ENCODE data around the gene PIF1.

The PIF1 gene

GRCh38 chr15:64825431-64826294 is at the start of gene PIF1:
PIF1 (minus strand) TSS chr15:64825647; CDS start chr15:64824335, 1,312 bp downstream.
- Mint-ChIP-seq H3K4me1 (peaks cover 28% of the 10 kb centered on the region), H3K27me3 (peaks cover 14% of the 10 kb centered on the region), H3K27ac (peak within 1 kb of the TSS; percentile 88), H3K4me3 (peak within 1 kb of the TSS; percentile 90), H3K9me3 (no peaks in the 10 kb centered on the region), H3K36me3 (ENCODE audit: low read depth) (peaks cover 14% of the 10 kb centered on the region)
- DNase-seq: peak; percentile 85
- peak; percentile 93 for ATAC-seq

DNA sequence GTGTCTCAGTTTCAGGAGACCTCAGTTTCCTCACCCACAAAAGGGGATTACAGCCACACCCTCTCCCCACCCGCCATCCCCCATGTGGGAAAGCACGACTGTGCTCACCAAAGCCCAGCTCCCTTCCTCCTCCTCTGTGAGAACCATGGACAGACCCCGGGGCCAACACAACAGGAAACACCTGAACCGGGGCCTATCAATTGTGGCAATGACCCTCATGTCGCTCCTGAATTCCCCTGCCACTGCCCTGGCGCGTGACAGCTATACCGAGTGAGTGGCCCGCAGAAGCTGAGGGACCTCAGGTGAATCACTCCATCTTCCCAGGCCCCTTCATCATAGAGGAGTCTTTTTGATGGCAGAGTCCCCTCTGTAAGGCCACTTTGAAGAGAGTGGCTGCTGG is 44.9 kb upstream of the PIF1 start:
- no peak overlapping the region for H3K4me3 Mint-ChIP-seq
- no peaks in the 10 kb centered on the region for H3K9me3 Mint-ChIP-seq
- ATAC-seq (no peak), DNase-seq (no peak)
- peaks cover 1% of the 10 kb centered on the region for H3K36me3 Mint-ChIP-seq (ENCODE audit: low read depth)
- no peaks in the 10 kb centered on the region for H3K27me3 Mint-ChIP-seq
- H3K27ac Mint-ChIP-seq: no peak overlapping the region
- H3K4me1 Mint-ChIP-seq: no peaks in the 10 kb centered on the region

DNA sequence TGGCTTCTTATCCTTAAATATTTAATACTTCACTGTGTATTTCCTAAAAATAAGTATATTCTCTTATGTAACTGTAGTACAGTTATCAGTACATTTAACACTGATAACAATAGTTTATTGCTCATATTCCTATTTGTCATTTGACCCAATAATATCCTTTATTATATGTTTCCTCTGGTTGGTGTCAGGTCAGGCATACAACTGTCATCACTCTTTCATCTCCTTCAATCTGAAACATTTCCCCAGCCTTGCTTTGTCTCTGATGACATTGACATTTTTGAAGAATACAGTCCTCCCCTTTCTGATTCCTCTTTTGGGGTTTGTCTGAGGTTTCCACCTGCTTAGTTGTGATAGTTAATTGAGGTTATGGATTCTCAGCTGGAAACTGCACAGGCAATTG is 44.1 kb upstream of the PIF1 start:
- Mint-ChIP-seq H3K9me3 (no peaks in the 10 kb centered on the region), H3K27me3 (no peaks in the 10 kb centered on the region), H3K4me3 (no peak overlapping the region), H3K27ac (no peak overlapping the region), H3K36me3 (ENCODE audit: low read depth) (peaks cover 1% of the 10 kb centered on the region), H3K4me1 (peaks cover 3% of the 10 kb centered on the region)
- ATAC-seq: no peak
- DNase-seq: no peak

GRCh38 chr15:64865998-64866520 is 40.6 kb upstream of the PIF1 start:
- H3K9me3 Mint-ChIP-seq: no peaks in the 10 kb centered on the region
- ATAC-seq: no peak
- no peak for DNase-seq
- H3K4me1 Mint-ChIP-seq: peaks cover 5% of the 10 kb centered on the region
- H3K27ac Mint-ChIP-seq: no peak overlapping the region
- H3K27me3 Mint-ChIP-seq: no peaks in the 10 kb centered on the region
- H3K4me3 Mint-ChIP-seq: no peak overlapping the region
- peaks cover 1% of the 10 kb centered on the region for H3K36me3 Mint-ChIP-seq (ENCODE audit: low read depth)

GRCh38 chr15:64865126-64865997 is 39.9 kb upstream of the PIF1 start:
- Mint-ChIP-seq H3K27me3 (no peaks in the 10 kb centered on the region), H3K27ac (no peak overlapping the region), H3K4me3 (no peak overlapping the region), H3K36me3 (ENCODE audit: low read depth) (peaks cover 4% of the 10 kb centered on the region), H3K9me3 (no peaks in the 10 kb centered on the region), H3K4me1 (peaks cover 5% of the 10 kb centered on the region)
- peak; percentile 10 for DNase-seq
- ATAC-seq: peak; percentile 48

- Mint-ChIP-seq H3K9me3 (no peaks in the 10 kb centered on the region), H3K4me3 (no peak overlapping the region), H3K27me3 (no peaks in the 10 kb centered on the region), H3K27ac (peak overlapping the region; percentile 9), H3K36me3 (ENCODE audit: low read depth) (peaks cover 4% of the 10 kb centered on the region), H3K4me1 (peaks cover 5% of the 10 kb centered on the region)
- ATAC-seq: no peak
- DNase-seq: no peak
Measured at GRCh38 chr15:64864068-64864467, 38.6 kb upstream of the PIF1 start.

GRCh38 chr15:64862408-64862807 is 37.0 kb upstream of the PIF1 start:
- no peak overlapping the region for H3K27ac Mint-ChIP-seq
- DNase-seq: no peak
- H3K27me3 Mint-ChIP-seq: no peaks in the 10 kb centered on the region
- ATAC-seq: no peak
- peaks cover 16% of the 10 kb centered on the region for H3K4me1 Mint-ChIP-seq
- no peak overlapping the region for H3K4me3 Mint-ChIP-seq
- H3K36me3 Mint-ChIP-seq (ENCODE audit: low read depth): peaks cover 4% of the 10 kb centered on the region
- H3K9me3 Mint-ChIP-seq: no peaks in the 10 kb centered on the region

DNA sequence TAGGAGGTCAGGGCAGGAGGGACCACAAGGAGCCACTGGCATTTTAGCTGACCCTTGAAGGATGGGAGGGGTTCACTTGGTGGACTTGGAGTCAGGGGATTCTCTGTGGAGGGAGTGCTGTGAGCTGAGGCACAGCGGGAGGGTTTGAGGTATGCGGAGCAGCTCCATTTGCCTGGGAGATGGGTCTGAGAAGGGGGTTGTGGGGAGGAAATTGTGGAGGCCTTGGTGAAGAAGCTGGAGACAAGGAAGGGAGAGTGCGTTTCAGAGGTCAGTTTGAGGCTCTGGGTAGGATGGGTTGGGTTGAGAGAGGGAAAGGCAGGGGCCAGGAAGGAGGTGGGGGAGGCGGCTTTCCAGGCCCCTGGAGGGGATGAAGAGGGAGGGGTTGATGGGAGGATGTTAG is 36.5 kb upstream of the PIF1 start:
- Mint-ChIP-seq H3K4me1 (peaks cover 21% of the 10 kb centered on the region), H3K36me3 (ENCODE audit: low read depth) (peaks cover 4% of the 10 kb centered on the region), H3K9me3 (no peaks in the 10 kb centered on the region), H3K27ac (no peak overlapping the region), H3K4me3 (no peak overlapping the region), H3K27me3 (no peaks in the 10 kb centered on the region)
- no peak for ATAC-seq
- no peak for DNase-seq

- Mint-ChIP-seq H3K27ac (no peak overlapping the region), H3K4me3 (no peak overlapping the region), H3K4me1 (peaks cover 25% of the 10 kb centered on the region), H3K27me3 (no peaks in the 10 kb centered on the region), H3K36me3 (ENCODE audit: low read depth) (peaks cover 2% of the 10 kb centered on the region), H3K9me3 (no peaks in the 10 kb centered on the region)
- ATAC-seq: no peak
- no peak for DNase-seq
Measured at GRCh38 chr15:64861331-64861730, 35.9 kb upstream of the PIF1 start.

DNA sequence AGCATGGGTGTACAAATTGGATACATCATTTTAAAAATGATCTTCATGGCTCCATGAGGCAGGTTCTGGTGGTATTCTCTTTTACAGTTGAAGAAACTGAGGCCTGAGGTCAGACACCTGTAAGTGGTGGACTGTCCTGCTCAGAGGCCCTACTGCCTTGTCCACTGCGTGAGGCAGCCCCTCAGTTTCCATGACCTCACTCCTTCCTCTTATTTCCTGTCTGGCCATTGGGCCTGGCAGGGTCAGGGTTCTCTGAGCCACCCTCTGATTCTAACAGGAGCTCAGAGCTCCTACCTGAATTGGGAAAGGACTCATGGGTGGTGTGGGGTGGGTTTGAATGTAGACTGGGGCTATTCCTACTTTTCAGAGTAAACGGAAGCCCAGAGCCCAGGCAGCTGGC is 33.8 kb upstream of the PIF1 start:
- H3K4me1 Mint-ChIP-seq: peaks cover 36% of the 10 kb centered on the region
- no peaks in the 10 kb centered on the region for H3K9me3 Mint-ChIP-seq
- no peak overlapping the region for H3K27ac Mint-ChIP-seq
- ATAC-seq (no peak), DNase-seq (no peak)
- H3K36me3 Mint-ChIP-seq (ENCODE audit: low read depth): peaks cover 8% of the 10 kb centered on the region
- no peak overlapping the region for H3K4me3 Mint-ChIP-seq
- H3K27me3 Mint-ChIP-seq: no peaks in the 10 kb centered on the region

- no peaks in the 10 kb centered on the region for H3K27me3 Mint-ChIP-seq
- H3K36me3 Mint-ChIP-seq (ENCODE audit: low read depth): peaks cover 8% of the 10 kb centered on the region
- peaks cover 34% of the 10 kb centered on the region for H3K4me1 Mint-ChIP-seq
- DNase-seq (no peak), ATAC-seq (no peak)
- no peak overlapping the region for H3K27ac Mint-ChIP-seq
- H3K4me3 Mint-ChIP-seq: no peak overlapping the region
- no peaks in the 10 kb centered on the region for H3K9me3 Mint-ChIP-seq
Measured at GRCh38 chr15:64858021-64858575, 32.7 kb upstream of the PIF1 start.

DNA sequence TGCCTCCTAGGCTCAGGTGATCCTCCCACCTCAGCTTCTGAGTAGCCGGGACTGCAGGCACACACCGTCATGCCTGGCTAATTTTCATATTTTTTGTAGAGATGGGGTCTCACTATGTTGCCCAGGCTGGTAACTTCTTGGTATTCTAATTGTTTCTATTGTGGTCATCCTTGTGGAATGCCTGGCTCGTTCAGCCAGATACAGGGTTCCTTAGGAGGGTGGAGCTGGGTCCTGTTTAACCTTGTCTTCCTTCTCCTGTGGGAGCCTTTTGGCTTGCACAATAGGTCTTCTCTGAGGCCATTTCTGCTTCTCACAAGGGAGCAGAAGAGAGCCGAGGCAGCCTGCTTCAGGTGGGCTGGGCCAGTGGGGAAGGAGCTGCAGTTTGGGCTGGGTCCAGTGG is 32.0 kb upstream of the PIF1 start:
- ATAC-seq (no peak), DNase-seq (no peak)
- H3K4me3 Mint-ChIP-seq: no peak overlapping the region
- no peaks in the 10 kb centered on the region for H3K9me3 Mint-ChIP-seq
- H3K4me1 Mint-ChIP-seq: peaks cover 34% of the 10 kb centered on the region
- peak overlapping the region; percentile 3 for H3K27ac Mint-ChIP-seq
- H3K27me3 Mint-ChIP-seq: no peaks in the 10 kb centered on the region
- H3K36me3 Mint-ChIP-seq (ENCODE audit: low read depth): peaks cover 8% of the 10 kb centered on the region

GRCh38 chr15:64856429-64857145 is 31.1 kb upstream of the PIF1 start:
- Mint-ChIP-seq H3K9me3 (no peaks in the 10 kb centered on the region), H3K27me3 (no peaks in the 10 kb centered on the region), H3K27ac (peak overlapping the region; percentile 3), H3K4me3 (no peak overlapping the region), H3K36me3 (ENCODE audit: low read depth) (peaks cover 11% of the 10 kb centered on the region), H3K4me1 (peaks cover 37% of the 10 kb centered on the region)
- DNase-seq (no peak), ATAC-seq (no peak)
